ENCODE results near the gene DCLK2.
"Not testable (repeated sequence)": the region's sequence is repeated elsewhere in the genome, so short reads cannot be mapped to it uniquely, and the experiment has no call there.

The DCLK2 gene

GRCh38 chr4:150145090-150145945, 67.1 kb downstream of the DCLK2 start:
- no peak for DNase-seq (ENCODE audit: low read depth, low spot score)
- peak overlapping the region; percentile 6 for H3K27ac ChIP-seq

- DNase-seq (ENCODE audit: low read depth, low spot score): no peak
- H3K27ac ChIP-seq: peak overlapping the region; percentile 6
Measured at GRCh38 chr4:150145946-150146340, 67.7 kb downstream of the DCLK2 start.

DNA sequence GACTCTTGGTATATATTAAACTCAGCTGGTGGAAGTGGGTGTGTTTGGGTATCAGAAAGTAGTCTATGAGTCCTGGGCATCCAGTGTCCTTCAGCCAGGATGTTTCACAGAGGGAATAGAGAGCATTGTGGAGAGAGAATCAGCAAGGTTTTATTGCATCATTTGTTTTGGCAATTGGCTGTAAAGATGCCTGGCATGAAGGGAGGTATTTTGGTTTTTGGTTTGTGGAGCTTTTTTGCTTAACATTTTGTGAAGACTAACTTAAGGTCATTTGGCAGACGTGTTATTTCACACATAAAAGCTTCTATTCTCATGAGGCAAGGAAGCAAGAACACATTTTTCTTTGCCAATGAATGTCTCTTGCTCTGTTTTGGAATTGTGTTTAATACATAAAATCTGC, 71.1 kb downstream of the DCLK2 start:
- H3K27ac ChIP-seq: no peak overlapping the region
- DNase-seq (ENCODE audit: low read depth, low spot score): no peak

GRCh38 chr4:150150629-150151062, 72.4 kb downstream of the DCLK2 start:
- H3K27ac ChIP-seq: no peak overlapping the region
- no peak for DNase-seq (ENCODE audit: low read depth, low spot score)

- DNase-seq (ENCODE audit: low read depth, low spot score): no peak
- no peak overlapping the region for H3K27ac ChIP-seq
Measured at GRCh38 chr4:150152766-150153165, 74.5 kb downstream of the DCLK2 start.

DNA sequence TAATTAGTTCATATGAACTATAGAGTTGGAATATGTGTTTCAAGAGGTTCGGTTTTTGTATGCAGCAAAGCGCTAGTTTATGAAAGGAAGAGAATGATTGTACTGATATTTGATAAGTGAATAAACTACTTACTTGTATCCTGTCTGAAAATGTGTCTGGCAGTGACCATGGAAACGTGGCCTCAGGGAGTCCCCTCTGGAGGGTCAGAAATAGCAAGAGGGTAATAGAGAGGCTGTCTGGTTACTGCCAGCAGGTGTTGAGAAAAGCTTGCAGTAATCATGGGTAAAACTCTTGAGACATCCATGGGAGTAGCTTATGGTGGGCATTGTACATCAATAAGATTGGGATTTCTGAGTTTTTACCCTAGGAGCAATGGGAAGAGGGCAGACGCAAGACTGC, 77.1 kb downstream of the DCLK2 start:
- DNase-seq (ENCODE audit: low read depth, low spot score): no peak

GRCh38 chr4:150156543-150156942, 78.3 kb downstream of the DCLK2 start:
- no peak overlapping the region for H3K27ac ChIP-seq
- no peak for DNase-seq (ENCODE audit: low read depth, low spot score)

More for the DNA sequence above, 77.1 kb downstream of the DCLK2 start:
- no peak overlapping the region for H3K27ac ChIP-seq

- DNase-seq (ENCODE audit: low read depth, low spot score): no peak
- H3K27ac ChIP-seq: no peak overlapping the region
Measured at GRCh38 chr4:150158041-150158440, 79.8 kb downstream of the DCLK2 start.

DNA sequence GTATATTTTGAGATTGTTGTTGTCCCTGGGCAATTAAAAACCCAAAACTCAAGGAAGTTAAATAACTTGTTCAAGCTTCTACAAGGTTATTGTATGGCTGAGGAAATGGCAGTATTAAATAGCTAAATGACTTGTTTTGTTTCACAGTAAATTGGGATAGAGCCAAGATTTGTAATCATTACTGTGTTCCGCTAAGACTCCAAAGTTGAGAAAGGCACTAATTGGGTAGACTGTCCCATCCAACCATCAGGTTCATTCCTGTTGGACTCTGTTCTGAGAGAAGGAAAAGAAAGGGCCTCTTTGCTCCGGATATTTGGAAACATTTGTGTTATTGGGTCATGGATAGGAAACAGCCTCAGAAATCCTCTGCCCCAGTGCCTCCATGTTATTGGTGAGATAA, 82.2 kb downstream of the DCLK2 start:
- no peak for DNase-seq (ENCODE audit: low read depth, low spot score)

DNA sequence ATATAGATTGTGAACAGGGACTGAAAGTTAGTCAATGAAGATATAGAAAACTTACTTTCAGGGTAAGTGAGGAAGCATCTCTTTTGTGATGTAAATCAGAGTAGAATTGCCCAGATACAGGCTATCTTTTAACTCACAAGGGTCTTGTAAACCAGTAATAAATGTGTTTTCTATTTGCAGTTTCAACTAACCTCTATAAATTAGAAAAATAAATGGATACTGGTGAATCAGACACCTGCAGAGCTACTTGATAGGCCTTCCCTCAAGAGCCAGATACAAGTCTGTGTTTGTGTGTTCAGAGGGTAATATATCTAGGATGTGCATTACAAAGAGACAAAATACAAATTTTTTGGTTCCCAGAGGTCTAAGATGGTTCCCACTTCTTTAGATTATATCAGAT, 82.9 kb downstream of the DCLK2 start:
- H3K27ac ChIP-seq: no peak overlapping the region
- no peak for DNase-seq (ENCODE audit: low read depth, low spot score)

More for the DNA sequence above, 82.2 kb downstream of the DCLK2 start:
- H3K27ac ChIP-seq: no peak overlapping the region

DNA sequence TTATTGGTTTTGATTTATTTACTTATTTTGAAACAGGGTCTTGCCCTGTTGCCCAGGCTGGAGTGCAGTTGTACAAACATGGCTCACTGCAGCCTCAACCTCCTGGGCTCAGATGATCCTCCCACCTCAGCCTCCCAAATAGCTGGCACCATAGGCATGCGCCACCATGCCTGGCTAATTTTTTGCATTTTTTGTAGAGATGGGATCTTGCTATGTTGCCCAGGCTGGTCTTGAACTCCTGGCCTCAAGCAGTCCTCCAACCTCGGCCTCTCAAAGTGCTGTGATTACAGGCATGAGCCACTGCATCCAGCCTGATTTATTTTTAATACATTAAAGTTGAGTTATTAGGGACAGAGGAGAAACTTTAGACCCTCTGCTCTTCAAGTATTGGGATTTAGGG, 83.8 kb downstream of the DCLK2 start:
- H3K27ac ChIP-seq; DNase-seq (ENCODE audit: low read depth, low spot score): not testable (repeated sequence)

- no peak overlapping the region for H3K27ac ChIP-seq
- no peak for DNase-seq (ENCODE audit: low read depth, low spot score)
Measured at GRCh38 chr4:150164055-150164454, 85.8 kb downstream of the DCLK2 start.

DNA sequence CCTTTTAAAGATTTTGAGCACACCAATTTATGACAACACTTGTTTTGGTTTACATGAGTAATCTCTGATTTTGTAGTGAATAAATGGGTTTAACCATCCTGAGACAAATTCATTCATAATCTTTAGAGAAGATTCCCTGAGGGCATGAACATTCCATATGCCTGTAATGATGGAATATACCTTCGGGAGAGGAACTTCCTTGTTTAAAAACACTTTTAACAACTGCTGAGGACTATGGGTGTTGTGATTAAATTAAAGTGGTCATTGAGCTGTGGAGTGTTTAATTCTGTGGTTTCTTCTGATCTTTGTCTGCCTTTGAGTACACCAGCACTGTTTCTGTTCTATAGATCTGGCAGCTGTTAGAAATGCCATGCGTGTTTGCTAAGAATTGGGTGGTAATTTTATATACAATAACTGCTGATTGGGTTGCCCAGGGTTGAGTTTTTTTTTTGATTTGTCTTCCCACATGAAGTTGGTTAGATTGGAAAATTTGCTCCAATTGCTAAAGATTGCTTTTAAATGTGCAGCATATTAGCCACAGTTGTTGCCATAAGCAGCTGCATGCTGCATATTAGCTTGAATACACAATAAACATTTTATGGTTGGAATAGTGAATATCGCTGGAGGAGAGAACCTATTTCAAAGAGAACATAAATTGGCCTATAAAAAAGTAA, 86.8 kb downstream of the DCLK2 start:
- H3K27ac ChIP-seq: no peak overlapping the region
- DNase-seq (ENCODE audit: low read depth, low spot score): no peak

DNA sequence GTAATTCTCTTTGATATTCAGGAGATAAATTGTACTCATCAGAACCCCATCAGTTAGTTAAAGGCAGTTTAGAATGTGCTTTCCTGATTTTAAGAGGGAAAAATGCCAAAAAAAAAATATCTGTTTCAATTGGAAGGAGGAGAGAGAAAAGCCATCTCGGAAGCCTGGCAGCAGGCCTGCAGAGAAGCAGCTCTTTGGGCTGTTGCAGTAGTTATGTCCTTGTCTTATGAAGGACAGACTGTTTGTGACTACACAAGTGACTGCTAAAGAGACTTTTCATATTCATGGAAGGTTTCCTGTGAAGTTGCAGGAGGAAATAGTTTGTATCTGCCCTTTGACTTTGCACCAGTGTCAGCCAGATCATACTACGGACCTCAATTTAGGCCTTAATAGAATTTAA, 88.8 kb downstream of the DCLK2 start:
- no peak for DNase-seq (ENCODE audit: low read depth, low spot score)
- H3K27ac ChIP-seq: no peak overlapping the region

- no peak for DNase-seq (ENCODE audit: low read depth, low spot score)
- H3K27ac ChIP-seq: no peak overlapping the region
Measured at GRCh38 chr4:150173432-150173861, 95.2 kb downstream of the DCLK2 start.

- DNase-seq (ENCODE audit: low read depth, low spot score): no peak
- H3K27ac ChIP-seq: no peak overlapping the region
Measured at GRCh38 chr4:150173982-150174398, 95.7 kb downstream of the DCLK2 start.

GRCh38 chr4:150176547-150176946, 98.3 kb downstream of the DCLK2 start:
- DNase-seq (ENCODE audit: low read depth, low spot score): peak; percentile 20
- H3K27ac ChIP-seq: no peak overlapping the region

- H3K27ac ChIP-seq: no peak overlapping the region
- DNase-seq (ENCODE audit: low read depth, low spot score): no peak
Measured at GRCh38 chr4:150178161-150178560, 99.9 kb downstream of the DCLK2 start.

- H3K27ac ChIP-seq: no peak overlapping the region
- no peak for DNase-seq (ENCODE audit: low read depth, low spot score)
Measured at GRCh38 chr4:150181536-150181935, 103.3 kb downstream of the DCLK2 start.

- no peak overlapping the region for H3K27ac ChIP-seq
- no peak for DNase-seq (ENCODE audit: low read depth, low spot score)
Measured at GRCh38 chr4:150182794-150183193, 104.5 kb downstream of the DCLK2 start.

DNA sequence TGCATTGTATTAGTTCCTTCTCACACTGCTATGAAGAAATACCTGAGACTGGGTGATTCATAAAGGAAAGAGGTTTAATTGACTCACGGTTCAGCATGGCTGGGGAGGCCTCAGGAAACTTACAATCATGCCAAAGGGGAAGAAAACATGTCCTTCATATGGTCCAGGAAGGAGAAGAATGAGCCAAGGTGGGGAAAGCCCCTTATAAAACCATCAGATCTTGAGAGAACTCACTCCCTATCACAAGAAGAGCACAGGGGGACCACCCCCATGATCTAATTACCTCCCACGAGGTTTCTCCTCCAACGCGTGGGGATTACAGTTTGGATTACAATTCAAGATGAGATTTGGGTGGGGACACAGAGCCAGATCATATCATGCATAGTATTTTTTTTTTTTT, 106.8 kb downstream of the DCLK2 start:
- not testable (repeated sequence) for DNase-seq (ENCODE audit: low read depth, low spot score); H3K27ac ChIP-seq
